ENCODE results near the gene ID3. TPM values are rescaled to one million over a fixed set of nuclear protein-coding genes. Genes with fewer than 3 reads are reported as not detected.

The ID3 gene, protein sequence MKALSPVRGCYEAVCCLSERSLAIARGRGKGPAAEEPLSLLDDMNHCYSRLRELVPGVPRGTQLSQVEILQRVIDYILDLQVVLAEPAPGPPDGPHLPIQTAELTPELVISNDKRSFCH
- 90.3 TPM for total RNA-seq
- long read RNA-seq, transcript ID3-201 (3 exons, 1,251 nt), result major isoform, 52 of 55 reads
- long read RNA-seq, partial matches to known transcripts, result 0 of 55 reads
- long read RNA-seq, other reads (novel, unspliced or antisense), result 1 of 55 reads

DNA sequence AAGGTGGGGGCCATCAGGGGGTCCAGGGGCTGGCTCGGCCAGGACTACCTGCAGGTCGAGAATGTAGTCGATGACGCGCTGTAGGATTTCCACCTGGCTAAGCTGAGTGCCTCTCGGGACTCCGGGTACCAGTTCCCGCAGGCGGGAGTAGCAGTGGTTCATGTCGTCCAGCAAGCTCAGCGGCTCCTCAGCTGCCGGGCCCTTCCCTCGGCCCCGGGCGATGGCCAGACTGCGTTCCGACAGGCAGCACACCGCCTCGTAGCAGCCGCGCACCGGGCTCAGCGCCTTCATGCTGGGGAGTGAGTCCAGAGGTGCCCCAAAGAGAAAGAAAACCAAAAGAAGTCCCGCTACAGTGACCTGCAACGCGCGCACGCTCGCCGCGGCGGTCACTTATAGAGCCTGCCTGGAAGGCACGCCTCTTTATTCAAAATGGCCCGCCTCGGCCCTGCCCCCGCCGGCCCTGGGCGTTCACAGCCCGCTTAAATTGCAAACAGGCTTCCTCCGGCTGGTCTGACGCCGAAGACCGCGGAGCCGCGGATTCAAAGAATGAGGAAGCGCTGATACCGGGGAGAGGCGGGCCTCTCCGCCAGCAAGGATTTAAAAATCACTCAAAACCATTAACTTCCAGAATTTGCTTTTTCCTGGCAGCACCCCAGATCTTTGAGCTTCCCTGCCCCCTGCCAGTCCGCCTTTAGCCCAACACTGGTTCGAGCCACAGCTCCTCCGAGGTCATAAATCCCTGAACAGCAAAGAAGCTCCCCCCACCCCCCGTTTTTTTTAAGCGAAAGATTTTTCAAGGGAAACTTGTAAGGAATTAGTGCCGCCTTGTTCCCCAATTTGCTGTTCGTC, at the start of gene ID3:
ID3 (minus strand) TSS at position 366 of the 849 bp plus-strand sequence; CDS start at position 291, 75 bp downstream.
- intact Hi-C loops (cut with DNase I), result loop anchor here (10.0 kb wide), 1 partner anchor 355 kb away; the partner anchor contains the start of gene CNR2
- peak; percentile 83 for ATAC-seq
- peak; percentile 99 for DNase-seq (ENCODE audit: missing footprints)

DNA sequence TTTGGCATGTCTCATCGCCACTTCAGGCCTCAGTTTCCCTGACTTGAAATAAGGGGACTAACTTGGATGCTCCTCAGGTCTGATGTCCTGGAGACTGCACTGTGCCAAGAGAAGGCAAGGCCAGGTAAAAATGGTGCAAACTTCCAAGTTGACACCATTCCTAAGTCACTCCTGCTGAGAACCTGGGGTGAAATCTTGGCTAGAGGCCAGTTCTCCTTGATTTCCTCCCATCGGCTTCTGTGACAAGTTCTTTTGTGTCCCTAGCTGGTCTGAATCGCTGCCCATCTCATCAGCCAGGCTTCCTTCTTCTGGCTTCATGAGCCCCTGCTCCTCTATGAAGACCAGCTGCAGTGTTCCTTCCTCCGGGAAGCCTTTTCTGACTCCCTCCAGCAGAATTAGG, 48.6 kb upstream of the ID3 start:
- ATAC-seq (no peak), DNase-seq (ENCODE audit: missing footprints) (no peak)
- intact Hi-C loops (cut with DNase I), result no loop called here

DNA sequence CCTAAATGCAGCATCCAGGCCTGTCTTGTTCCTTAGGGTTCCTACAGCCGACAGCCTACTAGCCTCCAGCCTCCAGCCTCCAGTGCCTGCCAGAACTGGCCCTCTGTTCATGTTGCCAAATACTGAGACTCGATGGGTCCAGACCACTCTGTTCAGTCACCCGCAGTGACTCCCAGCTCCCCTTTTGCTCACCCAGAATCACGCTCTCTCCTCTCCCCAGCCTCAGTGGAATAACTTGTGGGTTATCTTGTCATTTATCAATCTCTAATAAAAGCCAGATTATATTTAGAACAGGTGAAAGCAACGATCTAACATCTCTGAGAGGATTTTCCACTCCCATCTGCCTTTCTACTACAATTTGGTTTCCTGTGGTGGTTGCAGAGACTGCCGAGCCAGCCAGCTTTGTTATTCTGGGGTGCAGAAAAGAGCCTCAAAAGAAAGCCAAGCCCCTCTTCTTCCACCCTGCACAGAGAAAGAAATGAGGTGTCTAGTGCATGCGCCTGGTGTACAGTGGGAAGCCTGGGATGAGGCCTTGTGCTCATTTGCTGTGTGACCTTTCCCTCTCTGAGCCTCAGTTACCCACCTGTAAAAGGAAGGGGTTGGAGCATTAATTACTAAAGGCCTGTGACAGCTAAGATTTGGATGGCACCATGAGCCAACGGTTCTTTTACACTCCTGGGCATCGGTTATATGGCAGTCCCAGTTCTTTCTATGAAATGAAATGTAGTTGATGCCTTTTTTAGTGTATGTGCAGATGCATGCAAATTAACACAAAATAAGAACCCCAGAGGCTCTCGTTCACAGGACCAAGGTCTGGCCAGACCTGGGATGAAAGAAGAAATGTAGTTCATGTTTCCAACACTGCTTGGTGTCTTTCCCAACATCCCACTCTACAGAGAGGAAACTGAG, 42.9 kb upstream of the ID3 start:
- intact Hi-C loops (cut with DNase I), result no loop called here
- DNase-seq (ENCODE audit: missing footprints), result no peak
- ATAC-seq, result no peak

DNA sequence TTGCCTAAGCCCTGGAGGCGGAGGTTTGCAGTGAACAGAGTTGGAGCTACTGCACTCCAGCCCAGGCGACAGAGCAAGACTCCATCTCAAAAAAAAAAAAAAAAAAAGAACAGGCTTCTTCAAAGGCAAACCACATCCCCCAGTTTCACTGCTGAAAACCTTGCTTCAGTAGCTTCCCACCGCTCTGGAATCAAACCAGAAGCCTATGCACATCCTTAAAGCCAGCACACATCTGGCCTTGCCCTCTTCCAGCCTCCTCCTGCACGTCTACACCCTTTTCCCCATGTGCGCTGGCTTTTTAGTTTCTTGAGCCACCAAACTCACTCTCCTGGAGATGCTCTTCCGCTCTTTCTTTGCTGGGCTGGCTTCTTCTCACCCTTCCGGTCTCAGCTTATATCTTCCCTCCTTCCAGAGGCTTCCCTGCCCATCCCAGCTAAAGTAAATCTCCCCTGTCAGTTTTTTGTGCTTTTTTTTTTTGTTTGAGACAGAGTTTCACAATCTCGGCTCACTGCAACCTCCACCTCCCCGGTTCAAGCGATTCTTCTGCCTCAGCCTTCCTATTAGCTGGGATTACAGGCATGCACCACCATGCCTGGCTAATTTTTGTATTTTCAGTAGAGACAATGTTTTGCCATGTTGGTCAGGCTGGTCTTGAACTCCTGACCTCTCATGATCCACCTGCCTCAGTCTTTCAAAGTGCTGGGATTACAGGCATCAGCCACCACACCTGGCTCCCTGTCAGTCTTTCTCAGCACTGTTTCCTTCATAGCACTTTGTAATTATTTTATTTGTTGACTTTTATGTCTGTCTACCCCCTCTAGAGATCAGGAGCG, 42.0 kb upstream of the ID3 start:
- intact Hi-C loops (cut with DNase I), result no loop called here
- ATAC-seq, result no peak
- no peak for DNase-seq (ENCODE audit: missing footprints)

DNA sequence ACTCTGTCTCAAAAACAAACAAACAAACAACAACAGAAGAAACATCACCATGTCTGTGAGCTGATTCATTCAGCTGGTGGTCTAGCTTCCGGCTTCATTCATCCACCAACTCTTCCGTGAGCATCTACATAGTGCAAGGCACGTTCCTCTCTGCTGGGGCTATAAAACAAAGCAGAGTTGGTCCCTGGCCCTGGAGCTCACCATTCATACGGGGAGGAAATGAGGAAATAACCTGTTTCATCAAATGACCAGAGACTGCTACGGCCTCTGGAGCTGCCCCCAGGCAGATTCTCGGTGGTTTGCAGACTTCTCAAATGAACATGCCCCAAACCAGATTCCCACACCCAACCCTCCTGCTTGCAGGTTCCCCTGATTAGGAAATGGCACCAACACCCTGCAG, 41.0 kb upstream of the ID3 start:
- intact Hi-C loops (cut with DNase I), result no loop called here
- no peak for DNase-seq (ENCODE audit: missing footprints)
- no peak for ATAC-seq

DNA sequence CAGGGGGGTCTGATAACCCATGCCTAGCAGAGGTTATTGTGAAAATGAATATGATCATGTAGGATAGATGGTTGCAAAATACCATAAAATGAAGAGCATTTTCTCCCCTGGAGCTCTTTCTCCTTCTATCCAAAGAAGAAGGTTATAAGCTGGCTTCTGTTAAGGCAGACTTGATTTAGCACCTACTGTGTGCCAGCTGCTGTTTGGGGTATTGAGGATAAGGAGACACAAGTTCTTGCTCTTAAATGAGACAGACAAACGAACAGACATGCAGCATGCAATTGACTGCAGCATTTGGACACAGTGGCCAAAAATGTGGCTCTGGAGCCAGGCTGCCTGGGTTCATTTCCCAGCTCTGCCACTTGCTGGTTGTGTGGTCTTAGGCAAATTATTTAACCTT, 39.8 kb upstream of the ID3 start:
- no peak for DNase-seq (ENCODE audit: missing footprints)
- no peak for ATAC-seq
- intact Hi-C loops (cut with DNase I), result no loop called here

DNA sequence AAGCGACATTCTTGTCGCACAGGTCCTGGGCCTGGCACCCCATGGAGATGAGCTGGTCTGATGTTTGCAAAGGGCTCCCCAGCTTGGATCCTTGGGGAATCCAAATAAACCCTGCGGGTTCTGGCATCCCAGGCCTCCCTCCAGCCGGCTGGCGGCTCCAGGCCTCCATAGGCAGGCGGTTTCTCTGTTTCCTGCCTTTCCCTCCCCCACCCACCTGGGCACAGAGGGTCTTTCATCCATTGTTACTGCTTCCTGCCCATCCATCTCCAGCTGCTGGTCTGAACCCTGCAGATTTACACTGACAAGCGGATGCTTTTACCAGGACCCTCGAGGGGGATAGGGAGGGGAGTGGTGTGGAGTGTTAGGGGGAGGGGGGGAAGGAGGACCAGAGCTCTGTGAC, 39.1 kb upstream of the ID3 start:
- intact Hi-C loops (cut with DNase I), result no loop called here
- no peak for ATAC-seq
- DNase-seq (ENCODE audit: missing footprints), result no peak

DNA sequence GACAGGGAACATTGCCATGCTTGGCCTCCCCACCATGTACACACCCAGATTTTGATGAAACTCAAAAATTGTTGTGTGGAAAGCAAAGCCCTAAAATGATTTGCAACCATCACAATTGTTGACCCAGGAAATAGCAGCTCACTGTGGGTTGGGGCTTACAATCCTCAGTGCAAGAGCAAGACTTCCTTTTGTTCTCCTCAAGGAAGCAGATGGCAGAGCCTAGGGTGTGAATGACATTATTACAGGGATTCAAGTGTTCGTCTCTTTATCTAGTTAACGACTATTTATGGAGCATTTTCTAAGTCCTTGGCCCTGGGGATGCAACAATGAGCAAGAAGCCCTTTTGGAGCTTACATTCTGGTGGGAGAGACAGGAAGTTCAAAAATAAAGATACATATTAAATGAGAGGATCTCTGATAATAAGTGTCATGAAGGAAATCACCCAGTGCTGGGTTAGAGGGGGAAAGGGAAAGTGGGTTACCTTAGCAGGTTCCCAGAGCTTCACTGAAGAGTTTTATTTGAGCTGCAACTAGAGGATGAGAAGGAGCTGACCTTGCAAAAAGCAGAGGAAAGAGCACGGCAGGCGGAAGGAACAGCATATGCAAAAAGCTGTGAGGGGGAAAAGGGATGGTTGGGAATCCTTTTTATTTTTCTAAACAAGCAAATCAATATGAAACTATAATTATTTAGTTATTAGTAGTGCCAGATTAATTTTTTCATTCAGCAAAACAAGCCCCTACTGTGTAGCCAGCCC, 38.5 kb upstream of the ID3 start:
- no peak for ATAC-seq
- intact Hi-C loops (cut with DNase I), result no loop called here
- no peak for DNase-seq (ENCODE audit: missing footprints)

DNA sequence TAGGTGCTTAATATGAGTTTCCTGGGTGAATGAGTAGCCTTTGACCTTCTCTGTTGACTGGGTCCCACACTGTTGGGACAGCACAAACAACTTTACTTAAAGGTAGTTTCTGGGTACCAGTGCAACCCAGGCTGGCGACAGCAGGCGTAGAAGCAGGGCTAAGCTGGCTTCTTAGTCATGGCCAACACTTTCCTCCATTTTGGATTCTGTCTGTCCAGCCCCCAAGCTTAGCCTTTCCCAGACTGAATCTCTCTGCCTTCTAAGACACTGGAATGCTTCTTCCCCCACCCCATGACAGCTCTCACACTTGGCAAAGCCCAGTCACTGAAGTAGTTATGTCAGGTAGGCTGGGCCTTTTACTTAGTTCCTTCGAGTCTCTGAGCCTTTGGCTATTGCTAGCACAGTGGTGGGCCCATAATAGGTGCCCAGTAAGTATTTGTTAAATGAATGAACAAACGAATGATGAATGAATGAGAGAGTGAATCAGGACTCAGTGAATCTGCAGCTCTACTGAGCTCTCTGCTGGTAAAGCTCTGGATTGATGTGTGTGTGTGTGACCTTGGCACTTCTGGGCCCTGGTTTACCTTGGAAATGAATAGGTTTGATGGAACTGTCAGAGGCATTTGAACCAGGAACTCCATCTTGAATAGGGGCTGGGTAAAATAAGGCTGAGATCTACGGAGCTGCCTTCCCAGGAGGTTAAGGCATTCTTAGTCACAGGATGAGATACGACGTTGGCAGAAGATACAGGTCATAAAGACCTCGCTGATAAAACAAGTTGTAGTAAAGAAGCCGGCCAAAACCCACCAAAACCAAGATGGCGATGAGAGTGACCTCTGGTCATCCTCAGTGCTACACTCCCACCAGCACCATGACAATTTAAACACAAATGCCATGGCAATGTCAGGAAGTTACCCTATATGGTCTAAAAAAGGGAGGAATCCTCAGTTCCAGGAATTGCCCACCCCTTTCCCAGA, 37.4 kb upstream of the ID3 start:
- intact Hi-C loops (cut with DNase I), result no loop called here
- ATAC-seq (no peak), DNase-seq (ENCODE audit: missing footprints) (no peak)

DNA sequence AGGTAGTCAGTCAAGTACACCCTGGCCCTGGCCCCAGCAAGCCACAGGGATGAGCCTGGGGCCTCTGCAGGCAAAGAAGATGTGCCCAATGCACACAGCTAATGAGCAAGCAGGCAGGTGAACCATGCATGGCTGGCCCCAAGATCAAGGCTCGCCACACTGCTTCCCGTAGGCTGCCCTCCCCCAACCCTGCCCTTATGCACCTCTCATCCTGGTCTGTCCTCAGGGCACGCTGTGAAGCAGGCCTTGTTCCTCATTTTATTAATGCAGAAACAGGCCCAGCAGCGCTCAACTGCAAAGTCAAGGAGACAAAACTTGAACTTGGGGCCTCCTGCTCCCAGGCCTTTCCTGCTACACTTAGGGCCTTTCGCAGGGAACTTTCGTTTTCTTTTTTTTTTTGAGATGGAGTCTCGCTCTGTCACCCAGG, 35.6 kb upstream of the ID3 start:
- DNase-seq (ENCODE audit: missing footprints), result no peak
- no peak for ATAC-seq
- intact Hi-C loops (cut with DNase I), result no loop called here

DNA sequence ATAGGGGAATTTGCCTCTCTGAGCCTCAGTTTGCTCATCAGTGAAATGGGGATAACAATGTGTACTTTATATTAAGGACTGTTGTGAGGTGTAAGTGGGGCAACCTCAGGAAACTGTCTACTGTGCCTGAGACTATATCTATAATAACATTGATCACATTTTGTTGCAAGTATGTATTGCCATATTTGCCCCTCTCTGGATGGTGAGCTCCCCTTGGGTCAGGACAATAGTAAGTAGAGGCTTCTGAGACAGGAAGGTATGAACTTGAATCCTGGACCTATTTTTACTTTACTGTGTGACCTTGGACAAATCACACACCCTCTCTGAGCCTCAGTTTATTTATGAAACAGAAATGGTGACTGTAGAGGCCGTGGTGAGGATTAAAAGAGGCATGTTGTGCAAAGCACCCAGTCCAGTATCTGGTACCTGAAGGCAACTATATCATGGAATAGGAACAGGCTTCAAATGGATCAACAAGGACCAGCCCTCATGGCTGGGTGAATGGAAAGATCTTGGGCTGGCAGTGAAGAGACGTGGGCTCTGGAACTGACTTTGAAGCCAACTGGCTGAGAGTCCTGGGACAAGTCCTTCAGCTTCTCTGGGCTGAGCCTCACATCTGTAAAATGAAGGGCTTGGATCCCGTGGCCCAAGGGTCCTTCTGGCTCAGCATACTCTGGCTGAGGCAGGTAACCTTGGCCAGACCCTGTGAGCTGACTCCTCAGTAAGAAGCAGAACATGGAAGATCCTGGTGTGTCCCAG, 35.0 kb upstream of the ID3 start:
- intact Hi-C loops (cut with DNase I), result no loop called here
- ATAC-seq, result no peak
- DNase-seq (ENCODE audit: missing footprints), result no peak

DNA sequence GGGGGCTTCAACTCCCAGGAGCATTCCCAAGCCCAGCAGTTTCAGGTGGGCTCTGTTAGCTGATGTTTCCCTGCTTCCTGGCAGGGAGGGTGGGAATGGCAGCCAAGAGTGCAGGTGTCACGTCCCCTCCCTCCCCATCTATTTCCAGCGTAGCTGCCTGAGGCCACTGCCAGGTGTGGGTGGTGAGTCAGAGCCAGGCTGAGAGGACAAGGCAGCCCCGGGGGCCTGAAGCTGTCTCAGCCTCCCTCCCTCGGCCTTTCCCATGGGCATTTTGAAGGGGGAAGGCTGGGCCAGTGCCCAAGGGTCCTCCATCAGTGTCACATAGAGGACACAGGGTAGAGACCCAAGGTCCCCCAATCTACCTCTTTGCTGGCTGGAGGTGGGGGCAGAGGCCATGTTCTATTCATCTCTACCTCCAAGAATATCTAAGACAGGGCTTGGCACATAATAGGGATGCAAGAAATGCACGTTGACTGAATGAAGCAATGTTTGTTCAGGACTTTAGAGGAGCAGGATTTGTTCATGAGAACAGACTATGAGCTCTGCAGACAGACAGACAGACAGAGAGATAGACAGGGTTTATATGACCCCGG, 34.4 kb upstream of the ID3 start:
- DNase-seq (ENCODE audit: missing footprints) (no peak), ATAC-seq (no peak)
- intact Hi-C loops (cut with DNase I), result no loop called here

DNA sequence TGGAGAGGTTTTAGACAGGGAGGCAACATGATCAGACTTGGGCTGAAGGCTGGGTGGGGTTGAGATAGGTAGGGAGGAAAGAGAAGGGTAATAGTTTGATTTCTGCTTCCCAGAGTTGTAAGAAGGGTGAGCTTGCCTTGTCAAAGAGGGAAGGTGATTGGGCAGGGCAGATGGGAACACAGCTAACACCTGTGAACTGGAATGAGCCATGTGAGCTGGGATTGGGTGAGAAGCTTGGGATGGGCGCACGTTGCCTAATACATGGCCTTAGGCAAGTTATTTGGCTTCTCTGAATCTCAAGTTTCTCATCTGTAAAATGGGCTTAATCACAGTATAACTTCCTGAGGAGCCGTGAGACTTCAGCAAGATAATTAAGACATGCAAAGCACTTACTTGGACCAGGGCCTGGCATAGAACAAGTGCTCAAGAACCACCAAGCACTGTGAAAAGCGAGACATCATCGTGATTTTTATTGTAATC, 33.8 kb upstream of the ID3 start:
- DNase-seq (ENCODE audit: missing footprints), result no peak
- intact Hi-C loops (cut with DNase I), result no loop called here
- no peak for ATAC-seq

DNA sequence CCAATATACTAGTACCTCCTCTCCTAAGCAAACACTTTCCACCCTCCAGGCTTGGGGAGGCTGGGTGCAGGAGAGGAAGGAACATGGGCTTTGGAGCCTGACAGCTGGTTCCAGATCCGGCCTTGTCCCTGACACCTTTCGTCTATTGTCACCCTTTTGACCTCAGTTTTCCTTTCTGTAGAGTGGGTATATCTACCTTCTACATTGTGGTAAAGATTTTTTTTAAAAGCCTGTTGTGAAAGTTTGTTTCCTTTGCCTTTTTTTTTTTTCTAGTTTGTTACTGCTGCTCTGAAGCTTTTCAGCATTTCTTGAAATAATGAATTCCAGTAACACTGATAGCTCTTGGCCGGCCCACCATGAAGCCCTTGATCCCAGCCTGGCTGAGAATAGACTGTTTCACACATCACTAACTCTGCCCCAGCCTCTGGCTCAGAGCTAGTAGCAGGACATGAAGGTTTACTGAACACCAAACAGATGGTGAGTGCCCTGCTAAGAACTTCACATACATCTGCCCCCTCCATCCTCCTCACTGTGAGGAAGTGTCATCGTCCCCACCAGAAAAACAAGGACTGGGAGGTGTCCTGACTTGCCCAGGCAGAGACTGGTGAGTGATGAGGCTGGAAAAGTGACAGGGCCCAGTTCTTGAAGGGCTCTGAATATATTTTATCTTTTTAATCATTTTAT, 33.0 kb upstream of the ID3 start:
- ATAC-seq (no peak), DNase-seq (ENCODE audit: missing footprints) (no peak)
- intact Hi-C loops (cut with DNase I), result no loop called here
